Measurements from ENCODE around the gene SSR2.
A peak's percentile ranks its signal among the peaks of the same experiment; 100 is the strongest.

Gene SSR2

DNA sequence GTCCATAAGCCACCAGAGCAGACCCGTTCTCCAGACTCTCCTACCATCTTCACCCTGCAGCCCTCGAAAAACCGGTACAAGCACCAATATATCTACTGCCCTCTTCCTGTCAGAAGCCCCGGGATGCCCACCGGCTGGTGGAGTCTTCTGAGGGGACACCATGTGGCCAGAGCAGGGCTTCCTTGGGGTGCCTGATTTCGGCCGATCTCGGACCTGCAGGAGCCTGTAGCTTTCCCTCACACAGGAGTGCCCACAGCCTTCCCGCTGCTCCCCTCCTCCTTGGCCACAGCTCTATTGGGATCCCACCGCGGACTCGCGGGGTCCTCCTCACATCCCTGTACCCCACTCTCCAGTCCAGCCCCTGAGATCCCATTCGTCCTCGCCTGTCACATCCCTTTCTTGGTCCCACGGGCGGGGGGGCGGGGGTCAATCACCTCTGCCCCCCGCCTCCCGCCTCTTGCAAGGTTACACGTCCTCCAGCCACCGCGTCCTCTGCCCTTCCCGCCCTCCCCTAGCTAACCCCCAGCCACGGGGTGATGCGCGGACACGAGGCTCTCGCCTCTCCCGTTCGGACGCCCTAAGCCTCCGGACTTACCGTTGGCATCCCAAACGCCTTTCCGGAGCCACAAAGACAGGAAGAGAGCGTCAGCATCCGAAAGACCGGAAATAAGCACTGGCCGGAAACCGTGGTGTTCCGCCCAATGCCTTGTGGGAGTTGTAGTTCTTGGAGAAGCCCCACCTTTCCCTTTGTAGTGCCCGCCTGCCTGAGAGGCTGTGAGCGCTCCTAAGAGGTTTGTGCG lies at the start of gene SSR2:
TSS of gene SSR2 (minus strand) at position 659 of the 800 bp plus-strand sequence. CDS start 784 bp downstream, outside the sequence.
- DNase-seq: peak; percentile 79

DNA sequence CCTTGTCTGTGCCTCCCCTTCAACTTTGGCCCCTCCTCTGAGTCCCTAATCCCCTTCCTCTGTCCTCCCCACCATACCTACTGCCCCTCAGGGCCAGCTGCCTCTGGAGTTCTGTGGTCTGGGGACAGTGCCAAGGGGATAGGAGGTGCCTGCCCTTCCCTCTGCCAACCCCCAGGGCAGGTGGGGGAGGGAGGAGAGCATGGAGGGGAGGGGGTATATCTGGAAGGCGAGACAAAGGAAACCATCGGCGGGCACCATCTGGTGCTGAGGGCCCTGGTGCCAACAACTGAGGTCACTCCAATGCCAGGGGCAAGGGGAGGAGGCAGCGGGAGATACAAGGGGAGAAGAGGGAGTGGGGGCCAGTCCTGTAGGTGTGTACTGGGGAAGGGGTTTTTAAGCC lies 49.8 kb upstream of the SSR2 start:
- no peak for DNase-seq

DNA sequence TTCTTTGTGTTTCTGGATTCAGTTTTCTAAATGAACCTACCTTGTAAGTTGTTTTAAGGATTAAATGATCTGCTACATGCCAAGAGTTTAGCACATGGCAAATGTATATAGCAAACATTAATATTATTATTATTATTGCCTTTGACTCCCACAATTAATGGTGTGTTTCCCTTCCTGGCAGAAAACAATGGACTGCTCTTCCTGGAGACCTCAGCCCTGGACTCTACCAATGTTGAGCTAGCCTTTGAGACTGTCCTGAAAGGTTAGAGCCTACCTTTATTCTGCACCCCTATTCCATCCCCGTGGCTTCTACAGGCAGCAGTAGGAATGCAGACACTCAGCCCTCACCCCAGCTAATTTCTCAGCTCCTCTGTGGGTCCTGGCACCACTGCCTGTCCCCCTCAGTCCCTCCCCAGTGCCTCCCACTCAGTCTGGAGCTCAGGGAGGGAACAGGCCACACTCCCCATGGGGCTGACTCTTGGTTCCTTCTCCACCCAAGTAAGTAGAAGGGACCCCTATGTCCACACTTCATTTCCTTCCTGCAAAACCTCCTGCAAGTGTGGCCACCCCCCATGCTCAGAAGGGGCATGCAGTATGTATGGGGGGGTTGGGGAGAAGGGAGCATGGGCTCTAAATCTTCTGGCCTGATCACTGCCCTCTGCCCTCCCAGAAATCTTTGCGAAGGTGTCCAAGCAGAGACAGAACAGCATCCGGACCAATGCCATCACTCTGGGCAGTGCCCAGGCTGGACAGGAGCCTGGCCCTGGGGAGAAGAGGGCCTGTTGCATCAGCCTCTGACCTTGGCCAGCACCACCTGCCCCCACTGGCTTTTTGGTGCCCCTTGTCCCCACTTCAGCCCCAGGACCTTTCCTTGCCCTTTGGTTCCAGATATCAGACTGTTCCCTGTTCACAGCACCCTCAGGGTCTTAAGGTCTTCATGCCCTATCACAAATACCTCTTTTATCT lies 49.0 kb upstream of the SSR2 start:
- DNase-seq: no peak

DNA sequence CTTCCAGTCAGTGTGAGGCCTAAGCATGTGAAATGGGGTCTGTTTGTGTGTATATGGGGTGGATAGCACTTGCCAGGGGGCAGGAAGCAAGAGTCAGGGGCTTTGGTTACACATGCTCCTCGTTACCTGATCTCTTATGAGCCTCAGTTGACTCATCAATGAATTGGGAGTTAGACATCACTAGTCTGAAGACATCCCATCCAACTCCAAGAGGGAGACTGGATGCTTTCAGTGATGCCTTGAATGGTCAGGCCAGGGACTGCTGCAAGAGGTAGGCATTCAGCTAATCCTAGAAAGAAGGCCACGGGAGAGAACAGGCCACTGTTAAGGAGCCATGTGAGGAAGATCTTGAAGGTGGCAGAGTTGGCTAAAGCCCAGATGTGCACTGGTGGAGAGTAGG lies 46.5 kb upstream of the SSR2 start:
- DNase-seq: no peak

DNA sequence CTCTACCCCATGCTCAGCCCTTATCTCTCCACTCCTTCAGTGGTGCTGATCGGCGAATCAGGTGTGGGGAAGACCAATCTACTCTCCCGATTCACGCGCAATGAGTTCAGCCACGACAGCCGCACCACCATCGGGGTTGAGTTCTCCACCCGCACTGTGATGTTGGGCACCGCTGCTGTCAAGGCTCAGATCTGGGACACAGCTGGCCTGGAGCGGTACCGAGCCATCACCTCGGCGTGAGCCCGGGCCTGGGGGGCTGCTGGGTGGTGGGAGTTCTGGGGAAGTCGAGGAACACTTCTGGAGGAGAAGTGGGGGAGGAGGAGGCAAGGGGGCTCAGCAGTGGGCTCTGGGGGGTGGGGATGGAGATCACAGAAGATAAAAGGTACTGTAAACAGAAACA lies 45.1 kb upstream of the SSR2 start:
- DNase-seq: no peak

DNA sequence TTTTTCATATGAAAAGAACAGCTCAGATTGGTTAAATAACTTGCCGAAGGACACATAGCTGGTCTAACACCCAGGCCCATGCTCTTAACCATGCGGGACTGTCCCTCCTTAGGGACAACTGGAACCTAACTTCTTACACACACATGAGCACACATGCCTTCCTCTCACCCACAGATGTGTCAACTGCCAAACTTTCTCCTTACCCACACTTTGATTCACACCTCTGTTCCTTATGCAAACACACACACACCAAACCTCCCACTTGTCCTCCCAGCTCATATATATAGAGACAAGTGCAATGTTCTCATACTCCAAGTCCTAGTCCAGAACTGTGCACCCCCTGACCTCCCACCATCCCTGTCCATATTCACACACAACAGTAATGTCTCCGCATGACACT lies 44.5 kb upstream of the SSR2 start:
- no peak for DNase-seq

DNA sequence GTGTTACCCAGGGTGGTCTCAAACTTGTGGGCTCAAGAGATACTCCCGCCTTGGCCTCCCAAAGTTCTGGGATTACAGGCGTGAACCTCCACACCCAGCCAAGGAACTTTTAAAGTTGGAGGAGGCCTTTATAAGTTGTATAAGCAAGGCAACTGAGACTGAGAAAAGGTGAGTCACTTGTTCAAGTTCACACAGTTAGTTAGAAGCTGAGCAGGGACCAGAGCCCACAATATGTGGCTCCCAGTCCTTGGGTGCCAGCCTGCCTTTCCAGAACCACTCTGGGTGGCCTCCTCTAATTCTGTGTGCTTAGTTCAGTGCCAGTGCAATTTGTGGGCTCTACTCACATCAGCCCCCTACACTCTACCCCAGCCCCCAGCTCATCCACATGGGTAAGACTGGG lies 43.9 kb upstream of the SSR2 start:
- DNase-seq: no peak

DNA sequence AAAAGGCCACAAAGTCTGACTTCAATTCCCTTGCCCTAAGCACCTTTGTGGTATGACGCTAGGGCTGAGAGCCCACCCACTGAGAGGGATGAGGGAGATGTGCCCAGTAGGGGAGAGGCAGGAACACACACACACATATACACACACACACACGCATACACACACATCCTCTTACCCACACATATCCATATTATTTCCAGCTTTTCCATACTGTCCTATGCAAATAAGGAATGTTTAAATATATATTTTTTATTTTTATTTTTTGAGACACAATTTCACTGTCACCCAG lies 43.2 kb upstream of the SSR2 start:
- DNase-seq: no peak

DNA sequence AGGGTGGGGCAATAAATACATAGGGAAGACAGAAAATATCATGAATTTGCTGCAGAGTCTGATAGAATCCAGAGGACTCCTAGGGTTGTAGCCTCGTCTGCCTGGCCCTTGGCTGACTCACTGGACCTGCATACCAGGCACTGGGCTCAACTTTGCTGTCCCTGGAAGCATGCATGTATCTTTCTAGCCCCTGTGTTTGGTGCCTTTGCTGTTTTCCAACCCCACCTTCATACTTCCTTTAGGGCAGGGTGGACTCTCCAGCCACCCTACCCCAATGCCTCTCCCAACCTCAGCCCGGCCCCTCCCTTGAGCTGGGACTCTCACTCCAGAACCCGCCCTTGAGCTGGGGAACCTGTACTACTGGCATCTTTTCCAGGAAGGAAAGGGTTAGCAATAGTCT lies 41.4 kb upstream of the SSR2 start:
- no peak for DNase-seq

DNA sequence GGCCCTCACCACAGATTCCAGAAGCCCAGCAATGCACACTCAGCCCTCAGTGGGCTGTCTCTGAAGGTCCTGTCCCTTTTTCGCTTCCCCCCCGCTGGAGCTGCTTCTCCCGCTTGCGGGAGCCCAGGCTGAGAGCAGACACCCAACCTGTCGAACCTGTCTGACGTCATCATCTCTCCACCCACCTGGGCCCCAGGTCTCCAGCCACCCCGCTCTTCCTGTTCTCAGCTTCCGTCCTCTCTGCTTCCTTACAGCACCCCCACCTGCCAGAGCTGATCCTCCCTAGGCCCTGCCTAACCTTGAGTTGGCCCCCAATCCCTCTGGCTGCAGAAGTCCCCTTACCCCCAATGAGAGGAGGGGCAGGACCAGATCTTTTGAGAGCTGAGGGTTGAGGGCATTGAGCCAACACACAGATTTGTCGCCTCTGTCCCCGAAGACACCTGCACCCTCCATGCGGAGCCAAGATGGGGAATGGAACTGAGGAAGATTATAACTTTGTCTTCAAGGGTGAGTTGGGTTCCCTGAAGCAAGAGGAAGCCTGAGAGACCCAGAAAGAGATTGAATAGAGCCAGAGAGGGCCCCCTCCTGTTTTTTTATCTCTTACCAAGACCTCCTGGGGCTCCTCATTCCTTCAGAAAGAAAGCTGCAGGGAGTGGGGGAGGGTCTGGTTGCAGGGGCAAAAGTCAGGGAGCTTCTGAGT lies 40.3 kb upstream of the SSR2 start, which contains the start of gene RAB25:
TSS of gene RAB25 (plus strand) at position 224 of the 700 bp plus-strand sequence. CDS start at position 465, 241 bp downstream.
- DNase-seq: no peak

DNA sequence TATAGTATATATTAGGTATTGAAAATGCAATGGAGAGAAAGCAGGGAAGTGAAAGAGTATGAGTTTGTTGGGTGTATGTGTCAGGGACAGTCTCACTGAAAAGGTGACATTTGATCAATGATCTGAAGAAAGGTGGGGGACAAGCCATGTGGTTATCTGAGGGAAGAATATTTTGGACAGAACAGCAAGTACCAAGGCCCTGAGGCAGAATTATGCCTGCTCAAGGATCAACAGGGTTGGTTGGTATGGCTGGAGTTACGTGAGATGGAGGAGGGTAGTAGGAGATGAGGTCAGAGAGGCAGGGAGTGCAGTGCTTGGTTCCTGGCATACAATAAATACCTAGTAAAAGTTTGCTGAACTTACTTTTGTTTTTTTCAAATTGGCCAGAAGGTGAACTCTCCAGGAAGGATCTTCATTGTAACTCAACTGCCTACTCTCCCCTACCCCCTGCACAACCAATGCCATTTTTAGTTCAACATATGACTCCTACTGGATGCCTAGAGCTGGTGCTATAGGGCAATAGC lies 35.6 kb upstream of the SSR2 start:
- DNase-seq: no peak

DNA sequence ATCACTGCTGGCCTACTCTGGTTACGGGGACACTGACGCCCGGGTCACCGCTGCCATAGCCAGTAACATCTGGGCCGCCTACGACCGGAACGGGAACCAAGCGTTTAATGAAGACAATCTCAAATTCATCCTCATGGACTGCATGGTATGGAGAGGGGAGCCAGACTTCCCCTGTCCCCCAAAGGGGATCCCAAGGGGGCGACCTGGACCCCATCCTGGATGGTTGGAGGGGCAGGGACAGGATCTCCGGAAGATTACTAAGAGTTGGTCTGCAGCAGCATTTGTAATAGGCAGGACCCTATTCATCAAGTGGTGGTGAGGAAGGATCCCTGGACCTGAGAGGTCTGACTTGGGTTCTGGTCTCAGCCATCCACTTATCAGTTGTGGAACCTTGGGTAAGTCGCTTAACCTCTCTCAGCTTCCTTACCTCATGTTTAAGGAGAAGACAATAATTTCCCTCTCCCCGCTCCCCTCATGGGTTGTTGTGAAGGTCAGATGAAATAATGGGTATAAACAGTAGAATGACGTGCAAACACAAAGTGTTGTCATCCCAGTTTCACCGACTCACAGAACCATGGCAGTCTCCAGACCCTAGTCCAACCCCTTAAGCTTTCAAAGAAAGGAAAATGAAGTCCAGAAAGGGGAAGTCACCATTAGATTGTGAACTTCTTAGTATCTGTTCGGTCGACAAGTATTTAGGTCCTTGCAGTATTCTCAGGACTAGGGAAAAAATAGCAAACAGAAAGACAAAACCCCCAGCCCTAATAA lies 34.7 kb upstream of the SSR2 start:
- no peak for DNase-seq

DNA sequence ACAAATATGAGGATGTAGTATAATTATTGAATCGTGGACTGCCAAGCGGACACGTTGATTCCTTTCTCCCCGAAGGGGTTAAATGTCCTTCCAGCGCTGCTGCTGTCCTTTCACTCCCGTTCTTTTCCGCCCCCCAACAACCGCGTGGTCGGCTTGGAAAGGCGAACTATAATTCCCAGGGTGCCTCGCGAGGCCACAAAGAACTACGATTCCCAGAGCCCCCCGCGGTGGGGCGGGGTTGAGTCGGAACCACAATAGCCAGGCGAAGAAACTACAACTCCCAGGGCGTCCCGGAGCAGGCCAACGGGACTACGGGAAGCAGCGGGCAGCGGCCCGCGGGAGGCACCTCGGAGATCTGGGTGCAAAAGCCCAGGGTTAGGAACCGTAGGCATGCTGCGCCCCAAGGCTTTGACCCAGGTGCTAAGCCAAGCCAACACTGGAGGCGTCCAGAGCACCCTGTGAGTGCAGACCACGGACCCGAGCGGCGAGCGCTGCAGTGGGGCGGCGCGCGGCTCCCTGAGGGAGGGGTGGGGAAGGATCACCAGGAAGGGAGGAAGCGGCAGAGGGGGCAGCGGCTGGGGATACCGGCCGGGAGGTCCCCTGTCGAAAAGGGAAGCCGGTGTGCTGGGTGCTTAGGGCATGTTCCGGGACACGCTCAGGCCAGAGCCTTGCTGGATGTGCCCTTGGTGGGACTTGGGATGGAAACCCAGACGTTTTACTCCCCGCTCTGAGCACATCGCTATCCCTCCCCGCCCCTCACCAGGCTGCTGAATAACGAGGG lies 33.9 kb upstream of the SSR2 start, which contains the start of gene LAMTOR2:
TSS of gene LAMTOR2 (plus strand) at position 283 of the 781 bp plus-strand sequence. CDS start at position 391, 108 bp downstream.
- DNase-seq: peak; percentile 95

DNA sequence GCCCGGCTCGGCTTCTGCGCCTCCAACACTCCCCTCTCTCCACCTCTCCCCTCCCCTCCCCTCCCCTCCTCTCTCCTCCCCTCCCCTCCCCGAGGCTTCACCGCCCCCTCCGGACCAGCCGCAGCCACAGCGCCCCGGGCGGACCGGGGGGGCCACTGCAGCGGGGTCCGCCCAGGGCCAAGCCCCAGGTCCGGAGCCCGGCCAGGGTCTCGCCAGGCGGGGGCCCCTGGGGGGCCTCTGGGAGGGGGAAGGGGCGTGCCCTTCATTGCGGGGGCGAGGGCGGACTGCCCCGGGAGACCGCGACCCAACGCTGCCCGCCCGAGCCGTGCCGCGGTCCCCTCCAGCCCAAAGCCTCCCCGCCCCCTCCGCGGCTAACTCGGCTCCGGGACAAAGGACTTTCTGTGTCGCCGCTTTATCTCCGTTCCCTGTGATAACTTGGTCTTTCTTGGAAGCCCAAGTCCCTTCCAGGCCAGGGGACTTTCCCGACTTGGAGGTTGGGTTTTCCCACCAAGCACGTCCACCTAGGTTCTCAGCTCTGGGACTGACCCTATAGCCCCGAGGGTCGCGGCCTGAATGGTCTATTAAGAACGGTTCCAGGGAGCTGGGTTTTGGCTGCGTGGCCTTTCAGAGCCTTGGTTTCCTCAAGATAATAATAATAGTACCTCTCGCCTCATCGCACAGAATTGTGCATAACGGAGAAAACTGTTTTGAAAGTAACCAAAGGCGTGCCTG lies 33.2 kb upstream of the SSR2 start, which contains the start of gene UBQLN4:
TSS of gene UBQLN4 (minus strand) at position 31 of the 732 bp plus-strand sequence. CDS start 97 bp downstream, outside the sequence.
- peak; percentile 85 for DNase-seq

DNA sequence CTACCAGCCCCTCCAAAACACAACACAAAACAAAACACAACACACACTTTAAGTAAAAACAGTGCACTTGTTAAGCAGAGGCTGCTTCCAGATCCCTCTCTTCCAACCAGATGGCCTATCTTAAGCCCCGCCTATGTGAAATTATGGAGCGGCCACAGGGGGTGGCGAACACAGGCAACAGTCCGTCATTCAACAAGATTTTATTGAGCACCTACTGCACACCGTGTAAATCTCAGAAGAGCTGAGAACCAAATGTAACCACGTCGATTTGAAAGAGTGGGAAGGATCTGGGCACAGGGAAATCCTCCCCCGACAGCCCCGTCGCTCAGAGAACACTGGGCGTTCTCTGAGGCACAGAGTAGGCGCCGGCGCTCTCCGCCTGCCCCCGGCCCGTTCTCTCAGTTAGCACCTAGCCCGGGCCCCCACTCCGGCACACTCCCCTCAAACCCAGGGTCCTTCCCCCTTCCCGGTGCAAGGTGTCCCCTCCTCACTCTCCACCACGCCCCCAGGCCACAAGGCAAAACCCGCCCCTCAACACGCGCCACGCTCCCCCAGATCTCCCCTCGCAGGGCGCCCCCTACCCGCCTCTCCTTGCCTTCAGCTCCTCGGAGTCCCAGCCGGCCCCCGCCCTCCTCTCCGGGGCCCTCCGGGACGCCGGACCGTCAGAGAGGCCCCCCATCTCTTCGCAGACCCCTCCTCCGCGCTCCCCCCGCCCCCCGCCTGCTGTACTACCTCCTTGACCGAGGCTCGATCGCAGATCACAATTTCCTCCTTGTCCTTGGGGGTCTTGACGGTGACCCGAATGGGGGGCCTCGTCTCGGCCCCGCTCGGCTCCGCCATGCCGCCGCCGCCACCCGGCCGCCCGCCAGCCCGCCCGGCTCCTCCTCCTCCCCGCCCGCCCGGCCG lies 32.4 kb upstream of the SSR2 start:
- peak; percentile 69 for DNase-seq

DNA sequence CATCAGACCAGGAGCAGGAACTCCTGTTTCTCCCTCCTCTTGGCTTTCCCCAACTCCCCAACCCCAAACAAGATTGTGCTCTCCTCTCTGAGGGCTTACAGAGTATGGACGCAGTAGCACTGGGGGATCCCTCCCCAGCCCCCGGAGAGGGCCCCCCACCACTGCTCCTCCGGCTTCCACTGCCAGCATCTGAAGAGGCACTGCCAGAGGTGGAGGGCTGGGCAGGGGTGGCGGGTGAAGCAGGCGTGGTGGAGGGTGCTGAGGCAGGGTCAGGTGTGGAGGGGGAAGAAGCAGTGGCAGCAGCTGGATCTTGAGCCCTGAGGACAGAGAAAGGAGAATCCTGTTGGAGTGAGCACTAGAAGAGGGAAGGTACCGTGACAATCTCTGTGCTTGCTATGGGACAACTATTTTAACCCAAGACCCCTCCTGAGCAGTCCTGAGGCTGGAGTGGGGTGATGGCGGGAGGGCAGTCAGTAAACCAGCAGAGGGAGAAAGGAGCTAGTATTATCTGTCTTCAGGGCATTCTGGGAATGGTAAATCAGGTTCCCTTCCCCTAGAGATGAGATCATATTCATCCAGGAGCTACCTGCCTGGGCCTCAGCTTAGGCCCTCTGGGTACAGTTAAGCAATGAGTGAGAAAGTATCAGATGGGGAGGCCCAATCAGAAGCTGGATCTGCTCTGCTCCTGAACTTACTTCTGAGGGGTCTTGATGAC lies 30.4 kb upstream of the SSR2 start:
- no peak for DNase-seq

DNA sequence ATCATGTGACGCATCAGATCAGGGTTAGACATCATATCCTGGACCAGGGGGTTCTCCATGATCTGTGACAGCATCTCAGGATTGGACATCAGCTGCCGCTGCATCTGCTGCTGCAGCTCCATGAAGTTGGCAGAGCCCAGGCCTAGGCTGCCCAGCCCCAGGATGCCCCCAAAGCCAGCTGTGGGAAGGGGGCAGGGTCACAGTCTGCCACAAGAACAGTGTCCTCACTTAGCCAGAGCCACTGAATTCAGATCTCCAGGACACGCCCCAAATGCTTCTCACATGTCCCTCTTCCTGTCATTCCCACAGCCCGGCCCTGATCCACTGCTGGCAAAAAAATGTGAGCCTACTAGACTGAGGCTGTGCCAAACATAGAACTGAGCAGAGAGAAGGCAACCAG lies 29.6 kb upstream of the SSR2 start:
- DNase-seq: no peak

DNA sequence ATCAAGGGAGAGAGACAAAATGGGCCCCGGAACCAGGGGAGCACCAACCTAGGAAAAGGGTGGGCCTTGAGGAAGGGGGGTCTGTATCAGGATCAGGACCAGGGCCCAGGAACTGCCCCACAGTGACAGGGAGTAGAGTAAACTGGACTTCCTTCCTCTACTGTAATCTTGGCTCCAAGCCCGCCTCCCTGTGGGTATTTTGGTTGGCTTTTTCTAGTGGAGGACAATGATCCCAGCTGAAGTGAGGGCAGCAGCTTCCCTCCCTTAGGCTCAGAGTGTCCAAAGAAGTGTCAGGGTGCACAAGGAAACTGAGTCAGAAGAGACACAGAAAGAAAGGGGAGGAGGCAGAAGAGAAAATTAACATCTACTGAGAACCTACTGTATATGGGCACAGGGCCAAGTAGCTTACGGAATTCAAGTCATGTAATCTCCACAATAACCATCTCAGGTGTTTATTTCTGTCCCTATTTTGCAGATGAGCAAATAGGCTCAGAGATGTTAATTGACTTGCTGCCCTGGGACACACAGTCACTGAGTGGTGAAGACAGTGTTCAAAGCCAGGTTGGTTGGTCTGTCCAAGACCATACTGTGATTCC lies 28.0 kb upstream of the SSR2 start:
- DNase-seq: no peak

Measured in stimulated activated naive CD4-positive, alpha-beta T cell treated with Interleukin-2 at 50 U/mL for 16 hours (primary cell).